HuH-7.5 (cell line): ENCODE data around the gene SHC1.
A peak's percentile ranks its signal among the peaks of the same experiment; 100 is the strongest.

Experiments used
- DNase-seq: peaks from one replicate; pipeline ENCODE4 v3.0.0; 2011; ENCODE audit warnings: low spot score

SHC1 gene

DNA sequence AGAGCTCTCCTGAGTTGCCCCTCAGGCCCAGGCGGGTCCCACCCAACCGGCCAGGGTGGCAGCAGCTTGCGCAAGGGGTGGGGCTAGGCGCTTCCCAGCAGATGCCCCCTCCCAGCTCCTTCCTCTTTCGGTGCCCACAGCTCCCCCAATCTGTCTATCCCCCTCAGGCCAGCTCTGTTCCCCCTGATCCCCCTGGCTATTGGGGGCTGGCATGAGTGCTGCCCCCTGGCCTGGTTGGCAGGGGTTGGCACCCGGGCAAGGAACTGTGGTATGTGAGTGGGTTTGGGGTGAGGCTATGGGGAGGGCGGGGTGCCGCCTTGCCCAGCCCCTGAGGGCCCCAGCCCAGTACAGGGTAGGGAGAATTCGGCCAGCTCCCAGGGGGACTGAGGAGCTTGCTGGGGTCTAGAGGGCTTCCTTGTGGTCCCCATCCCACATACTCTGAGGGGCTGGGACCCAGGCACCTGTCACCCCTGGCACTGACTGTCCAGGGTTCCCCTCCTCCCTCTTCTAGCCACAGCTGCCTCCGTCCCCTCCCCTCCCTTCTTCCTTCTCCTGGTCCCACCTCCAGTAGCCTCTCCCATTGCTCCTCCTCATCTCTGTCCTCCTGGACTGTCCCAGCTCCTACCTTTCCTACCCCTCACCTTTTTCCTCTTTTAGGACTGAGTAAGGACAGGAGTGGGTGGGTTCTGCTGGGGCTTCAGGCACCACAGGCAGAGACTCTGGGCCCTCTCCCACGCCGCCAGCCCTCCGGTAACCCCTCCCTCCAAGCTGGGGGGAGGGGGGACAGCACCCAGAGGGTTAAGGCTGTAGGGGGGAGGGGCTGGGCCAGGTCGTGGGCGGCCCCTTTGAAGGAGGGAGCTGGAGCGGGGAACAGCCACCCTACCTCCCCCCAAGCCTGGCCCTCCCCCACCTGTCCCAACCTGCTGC, 37.7 kb upstream of the SHC1 start:
- no peak for DNase-seq

DNA sequence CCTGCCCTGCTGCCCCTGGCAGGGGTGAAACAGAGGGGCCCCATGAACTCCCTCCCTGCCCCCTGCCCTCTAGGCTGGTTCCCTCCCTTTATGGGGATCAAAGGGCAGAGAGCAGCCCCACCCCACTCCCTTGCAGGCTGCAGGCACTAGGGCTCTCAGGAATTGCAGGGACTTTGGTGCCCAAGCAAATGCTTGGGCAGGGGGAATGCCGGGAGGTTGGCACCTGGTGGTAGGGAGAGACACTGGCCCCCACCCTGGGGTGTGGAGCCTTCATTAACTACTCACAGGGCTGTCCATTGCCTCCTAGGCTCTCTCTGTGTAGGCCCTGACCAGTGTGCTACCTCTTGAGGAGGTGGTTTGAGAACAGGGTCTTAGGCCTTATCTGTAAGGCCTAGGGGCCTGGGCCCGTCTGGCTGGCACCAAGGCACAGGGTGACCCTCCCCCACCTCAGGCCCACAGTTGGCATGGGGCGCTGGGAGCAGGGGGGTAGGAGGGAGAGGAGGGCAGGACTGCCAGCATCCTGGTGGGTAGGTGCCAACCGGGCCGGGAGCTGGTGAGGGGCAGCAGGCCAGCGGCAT, 36.8 kb upstream of the SHC1 start:
- no peak for DNase-seq

DNA sequence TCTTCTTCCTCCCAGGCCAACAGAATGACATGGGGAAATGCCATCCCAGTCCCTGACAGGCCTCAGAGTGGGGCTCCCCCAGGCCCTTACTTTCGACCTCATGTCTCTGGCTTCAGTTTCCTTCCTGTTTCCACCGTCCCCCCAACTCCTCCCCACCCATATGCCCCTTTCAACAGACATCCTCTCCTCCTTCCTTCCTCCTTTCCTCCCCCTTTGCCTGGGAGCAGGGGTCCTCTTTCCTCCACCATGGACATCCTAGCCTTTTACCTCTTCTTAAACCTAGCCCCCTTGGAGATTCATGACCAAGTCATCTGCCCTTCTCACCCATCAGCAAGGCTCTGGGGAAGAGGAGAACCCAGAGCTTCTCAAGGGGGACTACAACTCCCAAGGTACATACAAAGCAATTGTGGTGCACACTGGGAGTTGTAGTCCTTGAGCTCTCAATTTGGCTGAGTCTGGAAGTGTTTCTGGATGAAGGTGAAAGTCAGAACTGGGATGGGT, 36.1 kb upstream of the SHC1 start:
- no peak for DNase-seq

DNA sequence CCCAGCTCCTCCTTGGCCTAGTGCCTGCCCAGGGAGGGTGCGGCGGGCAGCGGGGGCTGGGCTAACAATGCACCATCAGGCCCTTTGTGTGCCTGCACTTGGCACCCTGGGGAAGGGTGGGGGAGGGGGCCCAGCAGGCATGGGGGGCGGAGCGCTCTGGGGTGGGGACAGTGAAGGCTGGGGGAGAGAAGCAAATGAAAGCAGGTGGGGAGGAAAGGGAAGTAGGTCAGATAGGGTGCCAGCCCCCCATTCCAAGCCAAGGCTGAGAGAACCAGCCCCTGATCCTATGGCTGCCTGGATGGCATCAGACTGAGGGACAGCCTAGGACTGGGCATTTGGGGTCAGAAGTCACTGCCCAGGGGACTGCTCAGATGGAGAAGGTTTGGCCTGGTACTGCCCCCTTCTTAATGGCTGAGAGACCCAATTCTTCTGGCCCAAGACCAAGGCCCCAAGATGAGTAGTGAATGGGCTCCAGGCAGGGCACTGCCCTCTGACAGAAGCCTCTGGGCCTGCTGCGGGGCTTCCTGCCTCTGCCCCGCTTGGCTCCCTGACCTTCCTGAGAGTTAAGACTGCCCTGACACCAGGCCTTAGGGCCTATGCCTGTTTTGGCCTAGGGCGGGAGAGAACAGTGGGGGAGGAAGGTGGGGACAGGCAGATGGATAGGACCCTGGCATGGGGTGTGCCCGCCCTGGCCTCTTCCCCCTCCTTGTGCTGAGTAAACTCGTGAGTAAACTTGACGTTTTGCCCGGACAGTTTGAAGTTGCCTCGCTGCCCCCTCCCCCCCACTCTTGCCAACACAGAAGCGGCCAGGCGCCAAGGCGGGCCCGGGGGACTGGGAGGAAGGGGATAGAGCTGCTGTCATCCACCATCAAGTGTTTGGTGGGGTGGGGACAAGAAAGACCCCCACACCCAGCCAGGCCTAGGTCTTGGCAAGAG, 34.8 kb upstream of the SHC1 start:
- no peak for DNase-seq

DNA sequence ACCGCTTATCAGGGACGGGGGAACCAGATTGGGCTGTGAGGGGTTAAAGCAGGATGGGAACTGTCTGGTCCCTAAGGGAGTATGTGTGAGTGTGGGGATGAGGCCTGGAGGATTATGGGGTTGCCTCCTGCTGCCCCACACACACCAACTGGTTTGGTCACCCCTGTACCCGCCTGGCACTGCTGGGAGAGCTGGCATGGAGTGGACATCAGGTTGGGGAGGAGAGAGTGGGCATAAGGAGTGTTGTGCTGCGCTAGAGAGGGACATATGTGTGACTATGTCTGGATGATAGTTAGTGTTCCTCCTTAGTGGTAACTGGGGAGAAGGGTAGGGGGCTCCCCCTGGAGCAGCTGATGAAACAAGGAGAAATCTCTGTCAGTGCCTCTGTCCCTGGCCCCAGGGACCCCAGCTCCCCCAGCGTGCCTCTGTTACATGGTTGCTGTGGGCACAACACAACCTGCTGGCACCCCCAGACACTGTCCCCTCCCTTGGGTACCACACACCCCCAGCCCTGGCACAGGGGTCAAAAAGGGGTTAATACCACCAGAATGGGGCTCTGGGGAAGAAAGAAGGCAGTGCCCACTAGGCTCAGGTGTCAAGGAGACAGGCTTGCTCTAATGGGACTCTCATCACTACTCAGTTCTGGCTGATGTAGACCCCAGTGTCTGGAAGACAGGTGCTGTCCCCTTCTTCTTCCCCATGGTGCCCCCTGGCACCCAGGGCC, 34.0 kb upstream of the SHC1 start:
- DNase-seq, result no peak

DNA sequence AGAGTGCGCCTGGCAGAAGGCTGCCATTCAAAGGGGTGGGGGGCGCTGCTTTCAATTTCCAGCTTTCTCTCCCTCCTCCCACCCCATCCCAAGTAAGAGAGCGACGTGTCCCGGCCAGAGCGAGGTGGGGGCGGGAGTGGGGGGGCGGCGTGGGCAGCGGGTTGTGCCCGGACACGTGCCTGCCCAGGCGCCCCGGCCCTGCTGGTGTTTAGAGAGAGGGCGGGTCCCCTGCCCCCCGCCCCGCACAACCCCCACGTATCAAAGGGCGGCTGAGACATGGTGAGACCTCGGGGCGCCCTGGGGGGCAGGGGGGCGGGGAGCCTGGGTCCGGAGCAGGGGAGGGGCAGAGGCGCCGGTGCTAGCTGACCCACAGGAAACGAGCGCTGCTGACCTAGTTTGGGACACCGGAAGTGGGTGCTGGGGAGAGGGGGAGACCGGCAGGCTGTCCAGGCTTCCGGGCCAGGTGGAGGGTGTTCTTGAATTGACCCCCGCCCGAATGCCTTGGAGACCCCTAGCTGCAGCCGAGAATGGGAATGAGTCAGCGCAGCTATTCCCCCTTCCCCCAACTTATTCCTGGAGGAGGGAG, 33.3 kb upstream of the SHC1 start:
- DNase-seq, result peak; percentile 82

DNA sequence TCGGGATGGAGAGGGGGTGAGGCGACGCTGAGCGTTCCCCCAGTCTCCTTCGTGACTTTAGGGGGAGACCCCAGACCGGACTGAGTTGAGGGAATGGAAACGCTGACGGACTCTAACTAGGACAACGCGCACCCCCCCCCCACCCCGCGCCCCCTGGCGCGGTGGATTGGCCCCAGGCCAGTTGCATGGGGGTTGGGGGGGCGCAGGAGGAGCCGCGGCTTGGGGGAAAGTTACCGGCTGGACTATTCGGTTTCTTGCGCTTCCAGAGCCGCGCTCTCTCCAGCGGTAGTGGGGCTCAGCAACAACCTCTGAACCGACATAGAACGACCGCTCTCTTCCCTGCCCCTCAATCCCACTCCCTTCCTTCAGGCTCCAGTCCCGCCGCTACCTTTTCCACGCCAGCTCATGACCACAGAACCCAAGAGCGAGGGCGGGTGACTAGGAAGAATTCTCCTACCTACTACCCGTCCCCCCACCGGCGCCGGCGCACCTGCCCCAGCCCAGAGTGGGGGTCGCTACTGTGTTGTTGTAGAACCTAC, 32.7 kb upstream of the SHC1 start:
- DNase-seq, result no peak

DNA sequence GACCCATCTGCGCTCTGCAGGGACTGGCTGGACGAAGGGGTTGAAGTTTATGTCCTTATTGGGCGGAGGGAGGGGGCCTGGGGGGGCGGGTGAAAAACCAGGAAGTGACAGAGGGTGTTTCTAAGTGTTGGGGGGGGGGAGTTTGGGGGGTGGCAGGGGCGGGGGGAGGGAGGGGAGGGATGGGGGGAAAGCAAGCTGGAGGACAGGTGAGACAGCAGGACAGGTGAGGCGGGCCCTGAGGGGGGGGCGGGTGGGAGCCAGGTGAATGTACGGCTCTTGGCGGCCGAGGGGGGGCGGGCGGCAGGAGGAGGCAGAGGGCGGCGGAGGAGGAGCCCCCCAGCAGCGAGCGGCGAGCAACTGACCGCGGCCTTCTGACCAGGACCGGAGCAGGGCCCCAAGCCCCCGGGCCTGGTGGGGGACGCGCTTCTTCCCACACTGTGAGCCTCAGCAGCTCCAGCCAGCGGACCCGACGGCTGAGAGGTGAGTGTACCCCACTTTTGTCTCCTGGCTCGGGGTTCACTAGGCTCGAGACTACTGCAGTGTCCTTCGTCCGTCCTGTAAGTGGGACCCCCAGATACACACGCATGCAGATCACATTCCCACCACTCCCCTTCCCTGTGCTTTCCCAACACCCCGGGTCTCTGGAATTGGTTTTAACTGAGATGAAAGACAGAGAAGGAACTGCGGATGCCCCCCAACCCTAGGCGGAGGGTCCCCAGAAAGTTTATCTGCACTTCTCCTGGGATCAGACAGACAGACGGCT, 32.1 kb upstream of the SHC1 start, which contains the start of gene ZBTB7B:
Gene ZBTB7B (plus strand): TSS at position 339 of the 763 bp plus-strand sequence. CDS start 11,859 bp downstream, outside the sequence.
- DNase-seq, result peak; percentile 64

DNA sequence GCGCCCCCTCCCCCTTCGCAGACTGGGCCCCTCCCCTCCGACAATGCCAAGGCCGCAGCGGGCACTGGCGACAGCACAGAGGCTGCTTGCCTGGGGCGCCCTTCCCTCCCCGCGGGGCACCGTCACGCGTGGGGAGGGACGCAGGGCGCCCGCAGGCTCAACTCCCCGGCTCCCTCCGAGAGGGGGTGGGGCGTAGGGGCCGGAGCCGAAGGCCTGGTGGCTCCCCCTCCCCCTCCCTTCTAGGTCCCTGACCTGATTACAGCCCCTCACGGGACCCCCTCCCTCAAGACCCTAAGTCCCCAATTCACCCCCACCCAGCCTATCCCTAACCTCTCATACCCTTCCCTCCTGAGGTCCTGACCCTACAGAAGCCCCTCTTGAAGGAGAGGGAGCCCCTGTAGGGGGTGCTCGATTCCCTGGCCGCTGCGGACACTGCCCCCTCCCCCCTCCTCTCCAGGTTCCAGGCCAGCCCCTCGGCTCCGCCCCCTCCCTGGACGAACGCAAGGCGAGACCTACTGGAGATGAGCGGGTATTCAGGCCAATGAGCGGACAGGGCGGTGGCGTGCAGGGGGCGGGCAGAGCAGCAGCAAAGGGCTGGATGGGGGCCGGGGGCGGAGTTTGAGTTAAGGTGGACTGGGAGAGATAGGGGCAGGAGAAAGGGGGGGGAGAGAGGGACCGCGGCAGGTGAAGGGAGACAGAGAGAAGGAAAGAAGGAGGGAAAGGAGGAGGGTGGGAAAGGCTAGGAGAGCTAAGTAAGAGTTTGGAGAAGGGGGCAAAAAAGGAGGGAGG, 31.3 kb upstream of the SHC1 start:
- peak; percentile 98 for DNase-seq

DNA sequence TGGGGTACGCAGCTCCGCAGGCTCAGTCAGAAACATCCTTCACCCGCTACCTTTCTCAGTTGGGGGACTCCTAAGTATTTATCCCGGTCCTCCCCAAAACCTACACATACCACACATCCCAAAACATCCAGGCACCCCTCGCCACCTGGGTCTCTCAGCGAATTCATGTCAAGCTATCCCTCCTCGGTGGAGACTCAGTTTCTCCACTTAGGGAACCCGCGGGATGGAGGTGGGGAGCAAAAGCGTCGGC, 30.8 kb upstream of the SHC1 start:
- DNase-seq, result no peak

DNA sequence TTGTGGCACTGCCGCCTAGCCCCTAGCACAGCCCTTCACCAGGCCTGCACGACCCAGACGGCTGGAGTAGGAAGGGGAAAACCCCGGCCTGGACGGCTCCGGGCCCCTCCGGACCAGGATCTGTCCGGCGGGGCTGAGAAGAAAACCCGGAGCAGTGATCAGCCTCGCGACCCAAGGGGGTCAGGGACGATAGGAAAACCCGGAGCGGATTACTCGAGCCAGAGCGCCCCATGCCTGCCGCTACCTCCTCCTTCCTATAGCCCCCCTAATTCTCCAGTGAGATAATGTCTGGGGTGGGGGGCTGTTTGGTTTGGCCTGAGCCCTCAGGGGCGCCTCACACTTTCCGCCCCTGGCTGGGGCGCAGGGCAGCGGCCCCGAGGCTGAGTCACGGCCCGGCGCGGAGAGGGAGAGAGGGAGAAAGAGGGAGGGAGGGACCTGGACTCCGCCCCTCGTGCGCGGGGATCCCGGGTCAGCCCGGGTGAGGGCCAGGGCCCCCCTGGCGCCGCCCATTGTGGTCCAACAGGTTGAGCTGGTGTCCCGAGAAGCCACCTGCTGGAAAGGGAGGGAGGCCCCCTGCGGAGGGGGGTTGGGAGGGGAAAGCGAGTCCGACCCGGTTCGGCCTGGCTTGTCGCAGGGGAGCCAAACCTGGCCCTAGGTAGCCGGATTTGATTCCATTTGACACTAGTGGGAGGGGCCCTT, 30.3 kb upstream of the SHC1 start:
- DNase-seq, result peak; percentile 96

DNA sequence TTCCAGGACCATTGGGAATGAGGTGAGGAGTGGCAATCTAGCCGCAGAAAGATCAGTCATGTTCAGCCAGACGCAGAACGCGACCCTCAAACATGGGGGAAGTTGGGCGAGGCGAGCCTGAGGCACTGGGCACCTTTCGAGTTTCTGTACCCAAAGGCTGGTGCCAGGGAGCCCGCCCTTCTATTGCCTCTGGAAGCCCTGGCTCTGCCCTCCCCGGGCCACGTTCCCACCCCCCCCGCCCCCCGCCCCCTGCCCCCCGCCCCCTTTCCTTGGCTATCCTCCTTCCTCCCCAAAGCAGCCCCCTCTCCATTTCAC, 29.8 kb upstream of the SHC1 start:
- no peak for DNase-seq

DNA sequence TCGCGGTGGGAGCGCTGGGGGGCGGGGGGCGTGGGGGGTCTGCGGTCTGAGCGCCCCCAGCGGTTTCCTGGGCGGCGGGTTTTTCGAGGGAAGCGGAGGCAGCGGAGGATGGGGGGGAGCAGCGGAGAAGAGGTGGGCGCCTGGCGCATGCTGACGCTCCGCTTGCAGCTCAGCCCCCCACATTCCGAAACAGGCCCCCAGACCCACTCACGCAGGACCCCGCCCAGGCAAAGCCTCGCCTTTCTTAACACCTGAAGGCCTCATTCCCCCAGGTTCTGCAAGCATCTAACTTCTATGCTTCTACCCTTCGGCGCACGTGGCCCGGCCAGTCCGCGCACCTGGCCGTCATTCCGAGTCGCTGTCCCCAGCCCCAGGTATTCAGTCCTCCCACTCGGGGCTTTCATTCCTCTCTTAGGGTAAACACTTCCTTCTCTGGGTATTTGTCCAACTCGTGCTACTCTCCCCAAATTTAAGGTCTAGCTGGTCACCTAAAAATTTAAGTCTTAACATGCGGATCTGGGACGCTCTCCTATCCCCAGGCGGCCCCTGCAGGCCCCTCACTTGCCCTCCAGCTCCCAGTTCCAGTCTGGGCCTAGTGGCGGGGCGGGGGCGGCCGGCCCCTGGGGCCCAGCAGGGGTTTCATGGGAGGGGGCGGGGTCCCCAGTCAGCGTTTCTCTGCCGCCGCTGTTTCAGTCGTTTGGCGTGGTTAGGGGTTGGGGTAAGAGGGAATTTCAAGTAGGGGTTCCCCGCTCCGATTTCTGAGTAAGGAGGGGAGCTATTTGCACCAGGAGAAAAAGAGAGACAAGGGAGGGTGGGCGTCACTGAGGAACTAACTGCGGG, 29.2 kb upstream of the SHC1 start:
- DNase-seq, result peak; percentile 74

DNA sequence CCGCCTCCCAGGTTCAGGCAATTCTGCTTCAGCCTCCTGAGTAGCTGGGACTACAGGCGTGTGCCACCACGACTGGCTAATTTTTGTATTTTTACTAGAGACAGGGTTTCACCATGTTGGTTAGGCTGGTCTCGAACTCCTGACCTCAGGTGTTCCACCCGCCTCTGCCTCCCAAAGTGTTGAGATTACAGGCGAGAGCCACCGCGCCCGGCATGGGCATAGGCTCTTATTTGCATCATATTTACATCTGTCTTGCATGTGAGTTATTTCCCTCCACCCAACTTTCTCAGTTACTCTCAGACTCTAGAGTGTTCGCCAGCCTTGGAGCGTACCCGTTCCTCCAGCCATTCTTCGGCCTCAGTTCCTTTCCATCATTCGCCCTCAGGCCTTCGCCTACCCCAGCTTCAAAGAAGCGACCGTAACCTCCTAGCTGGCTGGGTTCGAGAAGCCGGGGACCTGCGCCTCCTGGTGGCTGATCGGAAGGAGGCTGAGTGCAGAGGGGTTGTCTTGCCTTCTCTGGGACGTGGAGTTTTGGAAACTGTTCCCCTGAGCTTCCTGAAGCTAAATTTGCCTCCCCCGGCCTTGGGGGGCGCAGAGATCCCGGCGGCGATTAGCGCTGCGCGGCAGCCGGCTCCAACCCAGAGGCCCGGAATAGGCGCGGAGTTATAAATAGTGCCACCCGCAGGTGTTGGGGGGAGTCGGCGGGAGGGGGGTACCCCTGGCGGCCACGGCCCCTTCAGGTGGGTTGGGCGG, 28.4 kb upstream of the SHC1 start:
- peak; percentile 89 for DNase-seq

DNA sequence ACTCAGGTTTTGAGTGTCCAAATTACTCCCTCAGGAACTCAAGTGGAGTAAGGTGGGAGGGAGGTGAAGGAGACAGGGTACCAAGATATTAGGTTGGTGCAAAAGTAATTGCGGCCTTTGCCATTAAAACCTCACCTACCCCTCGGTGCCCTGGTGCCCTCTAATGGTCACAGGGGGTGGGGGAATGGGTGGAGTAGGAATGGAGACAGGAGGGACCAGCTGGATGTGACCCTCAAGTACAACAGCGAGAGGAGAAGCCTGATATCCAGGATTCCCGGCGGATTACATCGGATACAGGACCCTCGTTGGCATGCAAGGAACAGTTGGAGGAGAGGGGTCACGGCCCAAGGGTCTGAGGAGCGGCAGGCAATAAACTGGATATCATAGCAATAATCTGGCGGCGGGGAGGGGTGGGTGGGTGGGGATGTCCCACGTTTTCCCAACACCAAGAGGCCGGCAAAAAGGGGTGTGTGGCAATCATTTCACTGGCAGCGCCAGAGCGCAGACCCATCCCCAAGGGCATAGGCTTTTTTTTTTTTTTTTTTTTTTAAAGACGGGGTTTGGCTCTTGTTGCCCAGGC, 27.7 kb upstream of the SHC1 start:
- DNase-seq, result no peak

DNA sequence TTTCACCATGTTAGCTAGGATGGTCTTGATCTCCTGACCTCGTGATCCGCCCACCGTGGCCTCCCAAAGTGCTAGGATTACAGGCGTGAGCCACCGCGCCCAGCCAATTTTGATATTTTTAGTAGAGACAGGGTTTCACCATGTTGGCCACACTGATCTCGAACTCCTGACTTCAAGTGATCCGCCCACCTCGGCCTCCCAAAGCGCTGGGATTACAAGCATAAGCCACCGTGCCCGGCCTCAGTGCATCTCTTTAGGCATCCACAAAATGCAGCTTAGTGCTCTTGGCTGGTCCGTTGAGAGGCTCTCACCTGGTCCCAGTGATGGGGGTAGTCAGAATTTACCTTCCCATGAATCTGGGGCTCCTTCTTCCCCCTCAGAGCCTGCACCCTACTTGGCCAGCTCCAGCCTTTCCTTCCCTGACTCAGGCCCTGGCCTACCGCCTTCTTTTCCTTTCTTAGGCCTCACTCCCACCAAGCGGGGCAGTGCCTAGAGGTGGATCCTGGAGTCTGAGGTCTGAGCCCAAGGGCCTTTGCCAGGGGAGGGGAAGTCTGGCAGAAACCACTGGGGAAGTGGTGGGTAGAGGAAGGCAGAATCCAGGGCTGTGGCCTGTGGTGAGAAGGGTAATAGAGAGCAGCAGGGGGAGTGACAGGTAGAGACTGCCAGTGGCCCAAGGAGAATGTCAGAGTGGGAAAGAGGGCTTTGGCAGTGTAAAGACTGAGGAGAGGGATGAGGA, 26.6 kb upstream of the SHC1 start:
- DNase-seq, result no peak
